IPS-NIHi11 (cell line): ENCODE measurements around the gene PAK1IP1.
"Not testable (repeated sequence)": the region's sequence is repeated elsewhere in the genome, so short reads cannot be mapped to it uniquely, and the experiment has no call there.

Source experiments
- DNase-seq: peaks from one replicate; pipeline ENCODE4 v3.0.0; 2012; ENCODE audit warnings: mixed read lengths, low spot score

Gene PAK1IP1

GRCh38 chr6:10692965-10693538, 1.7 kb upstream of the PAK1IP1 start:
- no peak for DNase-seq

- no peak for DNase-seq
These were observed 400 bp downstream of the PAK1IP1 start for GRCh38 chr6:10695086-10695657.

- DNase-seq = no peak
These were observed 1.9 kb downstream of the PAK1IP1 start for GRCh38 chr6:10696655-10697054.

GRCh38 chr6:10713962-10714361, 19.2 kb downstream of the PAK1IP1 start:
- DNase-seq = no peak

GRCh38 chr6:10719296-10719963, 24.7 kb downstream of the PAK1IP1 start:
- no peak for DNase-seq

- no peak for DNase-seq
These were observed 25.1 kb downstream of the PAK1IP1 start for GRCh38 chr6:10719964-10720264.

GRCh38 chr6:10720265-10720959, 25.6 kb downstream of the PAK1IP1 start:
- DNase-seq = no peak

- not testable (repeated sequence) for DNase-seq
These were observed 26.4 kb downstream of the PAK1IP1 start for GRCh38 chr6:10720960-10721849.

- no peak for DNase-seq
These were observed 27.2 kb downstream of the PAK1IP1 start for GRCh38 chr6:10721850-10722569.

- DNase-seq = no peak
These were observed 27.7 kb downstream of the PAK1IP1 start for GRCh38 chr6:10722570-10722819.

GRCh38 chr6:10722820-10723566, 28.2 kb downstream of the PAK1IP1 start, which contains the start of gene TMEM14C:
Gene TMEM14C (plus strand): TSS chr6:10723070. CDS start chr6:10724614, 1,544 bp downstream.
- peak; percentile 99 for DNase-seq

GRCh38 chr6:10723567-10723881, 28.8 kb downstream of the PAK1IP1 start:
- no peak for DNase-seq

- DNase-seq = no peak
These were observed 30.3 kb downstream of the PAK1IP1 start for GRCh38 chr6:10725044-10725443.

- no peak for DNase-seq
These were observed 30.9 kb downstream of the PAK1IP1 start for GRCh38 chr6:10725716-10726115.

- no peak for DNase-seq
These were observed 35.5 kb downstream of the PAK1IP1 start for GRCh38 chr6:10730254-10730653.

- no peak for DNase-seq
These were observed 38.5 kb downstream of the PAK1IP1 start for GRCh38 chr6:10733151-10733715.

- no peak for DNase-seq
These were observed 39.1 kb downstream of the PAK1IP1 start for GRCh38 chr6:10733863-10734262.

GRCh38 chr6:10736731-10737130, 42.0 kb downstream of the PAK1IP1 start:
- DNase-seq = no peak

GRCh38 chr6:10740061-10740460, 45.3 kb downstream of the PAK1IP1 start:
- no peak for DNase-seq

- DNase-seq = not testable (repeated sequence)
These were observed 46.9 kb downstream of the PAK1IP1 start for GRCh38 chr6:10741643-10742042.

- DNase-seq = no peak
These were observed 47.5 kb downstream of the PAK1IP1 start for GRCh38 chr6:10742251-10742650.
